GM19351 (cell line): ENCODE data around the gene BAIAP2.
"Not testable (repeated sequence)": the region's sequence is repeated elsewhere in the genome, so short reads cannot be mapped to it uniquely, and the experiment has no call there.

ENCODE experiments used
- ATAC-seq: cut with Tn5 transposase; IDR thresholded peaks from one replicate; pipeline ENCODE4 v1.9.1; 2021; ENCODE audit warnings: mild to moderate bottlenecking, moderate library complexity; ENCODE audit not compliant: unreplicated experiment

BAIAP2 gene

DNA sequence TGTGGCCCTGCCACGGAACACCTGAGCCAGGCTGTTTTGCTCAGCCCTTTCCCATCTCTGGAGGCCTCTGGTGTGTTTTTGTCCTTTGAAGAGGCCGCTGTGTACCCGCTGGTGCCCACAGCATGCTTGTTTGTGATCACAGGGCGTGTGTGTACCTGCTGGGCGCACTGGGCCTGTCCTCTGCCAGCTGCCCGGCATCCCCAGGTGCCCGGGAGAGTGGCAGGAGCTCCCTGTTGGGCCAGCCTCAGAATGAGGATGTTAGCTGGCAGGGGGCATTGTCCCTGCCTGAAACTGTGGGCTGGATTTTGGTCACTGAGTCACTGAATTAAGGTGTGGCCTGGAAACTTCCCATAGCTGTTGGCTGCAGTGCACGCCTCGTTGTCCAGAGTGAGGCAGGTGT lies 31.1 kb downstream of the BAIAP2 start:
- ATAC-seq = no peak

DNA sequence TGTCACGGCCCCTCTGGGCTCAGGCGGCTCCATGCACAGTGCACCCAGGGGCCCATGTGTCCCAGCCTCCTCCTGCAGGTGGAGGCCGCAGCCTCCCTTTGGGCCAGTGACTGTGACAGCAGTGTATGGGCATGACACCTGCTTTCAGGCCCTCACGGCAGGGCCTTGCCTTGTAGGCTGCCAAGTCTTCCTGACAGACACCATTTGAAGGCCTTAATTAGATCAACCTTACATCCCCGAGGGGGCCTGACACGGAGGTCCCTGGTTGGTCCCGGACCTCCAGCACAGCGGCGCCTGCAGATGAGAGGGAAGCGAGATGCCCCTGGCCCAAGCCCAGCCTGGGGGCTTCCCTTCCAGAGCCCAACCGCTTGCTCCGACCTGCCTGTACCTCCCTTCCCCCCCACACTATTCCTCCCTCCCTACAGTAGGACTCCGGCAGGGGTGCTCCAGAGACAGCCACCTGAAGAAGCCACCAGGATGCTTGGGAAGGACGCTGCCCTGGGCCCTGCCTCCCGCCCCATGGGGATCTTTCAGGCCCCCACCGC lies 31.9 kb downstream of the BAIAP2 start:
- ATAC-seq = no peak

DNA sequence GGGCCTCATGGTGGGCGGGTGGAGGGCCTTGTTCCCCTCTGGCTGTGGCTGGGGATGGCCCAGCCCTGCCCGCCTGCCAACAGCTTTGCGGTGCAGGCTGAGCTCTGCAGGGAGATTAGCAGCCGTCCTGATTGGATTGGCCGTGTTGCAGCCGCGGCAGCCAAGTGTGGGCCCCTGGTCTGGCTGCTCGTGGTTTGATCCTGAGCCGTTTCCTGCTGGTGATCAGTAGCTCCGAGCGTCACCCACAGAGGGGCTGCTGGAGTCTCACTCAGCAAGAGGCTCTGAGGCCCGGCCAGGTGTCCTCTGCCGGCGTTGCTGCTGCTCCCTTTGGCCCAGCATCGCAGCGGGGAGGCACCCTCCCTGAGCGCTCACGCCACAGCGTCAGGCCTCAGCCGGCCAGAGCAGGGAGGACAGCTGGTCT lies 32.5 kb downstream of the BAIAP2 start:
- no peak for ATAC-seq

DNA sequence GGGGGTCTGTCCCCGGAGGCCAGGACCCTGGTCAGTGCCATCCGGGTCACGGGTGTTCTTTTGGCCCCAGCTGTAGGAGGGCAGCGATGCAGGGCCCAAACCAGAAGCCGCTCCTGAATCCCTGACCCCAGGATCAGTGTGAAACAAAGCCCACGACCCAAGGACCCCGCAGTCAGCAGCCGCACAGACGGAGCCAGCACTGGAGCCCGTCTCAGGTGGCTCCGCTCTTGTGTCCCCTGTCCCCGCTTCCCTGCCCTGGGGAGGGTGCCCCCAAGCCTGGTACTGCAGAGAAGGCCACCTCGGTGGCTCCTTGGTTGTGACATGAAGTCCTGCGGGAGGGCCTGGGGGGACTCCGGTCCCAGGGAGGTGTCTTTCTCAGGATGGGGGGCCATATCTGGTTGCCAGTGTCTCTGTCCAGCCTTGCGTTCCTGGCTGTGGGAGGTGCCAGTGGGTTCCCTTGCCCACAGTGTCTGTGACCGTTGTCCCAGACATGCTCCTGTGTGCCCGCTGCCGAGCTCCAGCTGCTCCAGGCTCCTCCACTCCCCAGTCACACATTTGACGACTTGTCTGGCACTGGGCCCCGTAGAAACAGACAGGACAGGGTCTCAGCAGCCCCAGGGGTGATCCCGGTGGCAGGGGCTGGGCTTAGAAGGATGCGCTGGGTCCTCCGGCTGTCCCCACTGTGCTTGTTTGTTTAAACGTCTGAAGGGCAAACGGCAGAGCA lies 33.6 kb downstream of the BAIAP2 start:
- no peak for ATAC-seq

DNA sequence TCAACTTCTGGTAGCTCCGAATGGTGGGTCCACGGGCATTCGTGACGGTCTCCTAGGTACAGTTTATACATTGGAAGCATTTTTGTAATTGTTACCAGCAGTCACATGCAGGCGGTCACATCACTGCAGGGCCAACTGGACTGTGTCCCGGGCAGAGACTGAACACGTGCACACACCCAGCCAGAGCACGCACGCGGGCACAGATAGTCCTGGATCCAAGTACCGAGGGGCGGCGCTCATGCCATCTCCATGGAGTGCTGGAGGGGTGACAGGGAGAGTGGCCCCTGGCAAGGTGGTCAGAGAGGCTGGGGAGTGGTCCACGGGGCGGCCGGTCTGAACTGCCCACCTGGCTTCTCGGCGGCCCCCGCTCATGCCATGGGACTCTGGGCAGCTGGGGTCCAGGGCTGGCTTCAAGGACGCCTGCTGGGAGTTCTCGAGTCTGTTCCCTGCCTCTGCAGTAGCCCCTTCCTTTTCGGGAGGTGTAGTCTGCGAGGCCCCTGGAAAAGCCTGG lies 34.2 kb downstream of the BAIAP2 start:
- no peak for ATAC-seq

DNA sequence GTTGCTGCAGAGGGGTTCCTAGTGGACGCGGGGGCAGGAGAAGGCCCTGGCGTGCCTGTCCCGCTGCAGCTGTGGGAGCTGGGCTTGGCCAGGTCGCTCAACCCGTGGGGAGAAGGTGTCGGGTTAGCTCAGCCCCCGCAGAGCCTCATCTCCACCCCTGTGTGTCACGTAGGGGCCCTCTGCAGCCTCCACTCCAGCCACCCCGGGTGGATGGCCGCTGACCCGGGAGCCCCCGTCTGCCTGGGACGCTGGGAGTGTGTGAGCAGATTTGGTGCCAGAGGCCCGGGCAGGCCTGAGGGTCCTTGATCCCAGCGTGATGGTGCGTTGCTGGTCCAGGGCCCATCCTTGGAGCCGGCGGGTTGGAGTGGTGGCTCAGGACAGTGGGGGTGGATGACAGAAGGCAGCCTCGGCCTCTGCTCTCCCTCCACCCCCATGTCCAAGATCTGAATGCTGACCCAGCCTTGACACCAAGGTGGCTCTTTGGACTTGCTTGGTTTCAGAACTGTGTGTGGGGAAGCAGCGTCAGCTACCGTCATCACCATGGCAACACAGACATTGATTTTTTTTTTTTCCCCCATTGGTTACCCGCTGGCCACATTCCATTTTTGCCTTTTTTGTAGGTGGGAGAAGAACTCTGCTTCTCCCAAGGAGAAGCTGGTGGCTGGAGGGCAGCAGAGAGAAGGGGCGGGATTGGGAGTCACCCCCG lies 35.7 kb downstream of the BAIAP2 start:
- ATAC-seq = no peak

DNA sequence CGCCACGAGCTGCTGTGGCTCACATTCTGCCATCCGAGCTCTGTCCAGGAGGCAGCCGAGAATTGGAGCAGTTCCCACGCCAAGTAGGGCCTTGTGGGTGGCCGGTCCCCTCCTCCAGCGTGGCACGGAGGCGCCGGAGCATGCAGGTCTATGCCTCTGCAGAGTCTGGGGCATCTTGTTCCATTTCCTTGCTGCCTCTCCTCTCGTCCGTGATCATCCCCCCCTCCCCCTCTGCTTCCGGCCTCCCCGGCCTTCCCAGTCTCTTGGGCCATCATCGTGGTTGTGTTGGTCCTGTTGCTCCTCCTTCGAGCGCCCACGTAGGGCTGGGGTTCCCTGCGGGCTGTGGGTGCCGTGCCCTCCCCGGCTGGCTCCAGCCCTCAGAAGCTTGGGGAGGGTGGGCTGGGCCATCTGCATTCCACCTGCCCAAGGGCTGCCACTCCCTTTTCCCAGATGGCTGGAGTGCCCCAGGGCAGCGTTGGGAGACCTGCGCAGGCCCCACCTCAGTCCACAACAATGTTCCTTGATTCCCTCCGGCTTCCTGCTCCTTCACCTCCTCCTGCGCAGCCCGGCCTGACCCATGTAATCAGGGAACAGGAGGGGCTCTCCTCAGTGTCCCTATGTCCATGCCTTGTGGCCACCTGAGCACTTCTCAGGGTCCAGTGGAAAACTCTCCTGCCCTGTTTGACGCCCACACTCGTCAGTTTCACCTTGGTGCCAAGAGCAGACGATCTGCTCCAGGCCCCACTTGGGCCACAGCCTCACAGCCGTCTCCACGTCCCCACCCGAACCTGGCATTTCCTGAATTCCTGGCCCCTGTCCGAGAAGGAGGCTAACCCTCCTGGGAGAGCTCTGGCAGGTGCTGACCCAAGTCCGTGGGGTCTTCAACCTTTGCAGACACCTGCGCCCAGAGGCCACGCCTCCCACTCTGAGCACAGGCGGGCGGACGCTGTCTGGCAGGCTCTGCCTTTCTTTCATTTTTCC lies 37.1 kb downstream of the BAIAP2 start:
- no peak for ATAC-seq

DNA sequence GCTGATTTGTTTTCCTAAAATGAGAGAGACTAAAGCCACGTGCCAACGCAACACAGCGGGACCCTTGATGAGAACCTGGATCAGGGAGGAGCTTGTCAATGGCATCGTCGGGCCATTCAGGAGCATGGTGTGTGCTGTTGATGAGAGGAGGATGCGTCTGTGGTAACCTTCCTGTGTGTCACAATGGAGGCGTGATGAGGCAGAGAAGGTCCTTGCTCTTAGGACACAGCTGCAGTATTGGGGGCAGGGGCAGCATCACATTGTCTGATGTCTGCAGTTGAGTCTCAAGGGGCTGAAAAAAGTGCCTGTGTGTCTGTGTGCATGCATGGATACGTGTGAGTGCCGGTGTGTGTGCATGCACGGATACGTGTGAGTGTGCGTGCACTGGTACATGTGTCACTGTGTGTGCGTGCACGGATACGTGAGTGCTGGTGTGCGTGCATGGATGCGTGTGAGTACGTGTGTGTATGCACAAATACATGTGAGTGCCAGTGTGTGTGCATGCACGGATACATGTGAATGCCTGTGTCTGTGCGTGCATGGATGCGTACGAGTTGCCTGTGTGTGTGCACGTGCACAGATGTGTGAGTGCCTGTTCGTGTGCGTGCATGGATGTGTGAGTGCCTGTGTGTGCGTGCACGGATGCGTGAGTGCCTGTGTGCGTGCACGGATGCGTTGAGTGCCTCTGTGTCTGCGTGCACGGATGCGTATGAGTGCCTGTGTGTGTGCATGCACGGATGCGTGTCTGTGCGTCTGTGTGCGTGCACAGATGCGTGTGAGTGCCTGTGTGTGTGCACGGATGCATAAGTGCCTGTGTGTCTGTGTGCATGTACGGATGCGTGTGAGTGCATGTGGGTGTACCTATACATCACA lies 39.3 kb downstream of the BAIAP2 start:
- no peak for ATAC-seq

DNA sequence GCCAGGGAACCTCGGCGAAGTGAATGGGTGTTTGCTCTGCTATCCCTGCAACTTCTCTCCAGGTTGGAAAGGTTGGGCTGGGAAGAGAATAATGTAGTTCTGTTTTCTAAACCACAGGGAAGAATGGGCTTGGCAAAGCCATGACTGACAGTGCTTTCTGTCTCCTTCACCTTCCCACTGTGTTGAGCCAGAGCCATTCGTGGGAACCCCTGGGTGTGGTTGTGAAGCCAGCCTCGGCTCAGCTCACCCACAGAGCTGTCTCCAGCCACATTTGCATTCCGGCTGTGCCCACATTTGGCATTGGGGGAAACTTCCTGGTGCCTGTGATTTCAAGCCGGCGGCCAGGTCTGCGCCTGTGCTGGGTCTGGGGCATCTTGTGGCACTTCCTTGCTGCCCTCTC lies 39.9 kb downstream of the BAIAP2 start:
- ATAC-seq = no peak

DNA sequence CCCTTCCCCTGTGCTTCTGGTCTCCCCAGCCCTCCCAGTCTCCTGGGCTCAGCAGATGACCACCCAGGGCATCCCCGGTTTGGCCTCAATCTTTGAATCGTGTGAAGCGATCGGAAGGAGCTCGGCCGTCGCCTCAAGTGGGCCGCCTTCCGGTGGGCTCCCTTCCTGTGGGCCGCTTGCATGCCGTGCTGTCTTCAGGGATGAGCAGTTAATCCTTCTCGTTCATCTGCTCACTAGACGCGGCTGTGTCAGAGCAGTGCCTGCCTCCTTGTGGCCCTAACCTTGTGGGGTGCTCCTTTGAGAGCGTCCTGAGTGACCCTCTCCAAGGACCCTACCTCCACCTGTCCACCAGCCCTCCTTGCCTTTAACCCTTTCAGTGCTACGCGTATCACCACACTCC lies 40.4 kb downstream of the BAIAP2 start:
- no peak for ATAC-seq

DNA sequence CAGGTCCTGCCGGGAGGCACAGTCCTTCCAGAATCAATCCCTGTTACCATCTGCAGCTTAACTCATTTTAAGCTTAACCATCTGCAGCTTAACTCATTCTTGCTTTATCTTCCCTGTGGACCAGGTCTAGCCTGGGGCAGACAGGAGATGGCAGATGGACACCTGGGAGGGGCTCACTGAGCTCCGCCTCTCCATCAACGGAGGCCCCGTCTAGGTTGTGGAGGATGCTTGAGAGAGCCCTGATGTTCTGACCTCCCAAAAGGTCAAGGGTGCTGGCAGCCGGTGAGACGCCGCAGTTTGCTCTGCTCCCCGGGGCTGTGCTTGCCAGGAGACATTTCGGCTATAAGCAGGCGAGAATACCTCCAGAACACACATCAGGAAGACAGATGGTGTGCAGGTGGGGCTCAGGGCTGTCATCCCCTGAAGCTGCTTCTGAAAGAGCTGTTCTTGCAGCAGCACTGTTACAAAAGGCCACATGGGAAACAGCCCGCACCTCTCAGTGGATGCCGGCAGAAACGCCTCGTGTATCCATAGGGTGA lies 41.3 kb downstream of the BAIAP2 start:
- no peak for ATAC-seq

DNA sequence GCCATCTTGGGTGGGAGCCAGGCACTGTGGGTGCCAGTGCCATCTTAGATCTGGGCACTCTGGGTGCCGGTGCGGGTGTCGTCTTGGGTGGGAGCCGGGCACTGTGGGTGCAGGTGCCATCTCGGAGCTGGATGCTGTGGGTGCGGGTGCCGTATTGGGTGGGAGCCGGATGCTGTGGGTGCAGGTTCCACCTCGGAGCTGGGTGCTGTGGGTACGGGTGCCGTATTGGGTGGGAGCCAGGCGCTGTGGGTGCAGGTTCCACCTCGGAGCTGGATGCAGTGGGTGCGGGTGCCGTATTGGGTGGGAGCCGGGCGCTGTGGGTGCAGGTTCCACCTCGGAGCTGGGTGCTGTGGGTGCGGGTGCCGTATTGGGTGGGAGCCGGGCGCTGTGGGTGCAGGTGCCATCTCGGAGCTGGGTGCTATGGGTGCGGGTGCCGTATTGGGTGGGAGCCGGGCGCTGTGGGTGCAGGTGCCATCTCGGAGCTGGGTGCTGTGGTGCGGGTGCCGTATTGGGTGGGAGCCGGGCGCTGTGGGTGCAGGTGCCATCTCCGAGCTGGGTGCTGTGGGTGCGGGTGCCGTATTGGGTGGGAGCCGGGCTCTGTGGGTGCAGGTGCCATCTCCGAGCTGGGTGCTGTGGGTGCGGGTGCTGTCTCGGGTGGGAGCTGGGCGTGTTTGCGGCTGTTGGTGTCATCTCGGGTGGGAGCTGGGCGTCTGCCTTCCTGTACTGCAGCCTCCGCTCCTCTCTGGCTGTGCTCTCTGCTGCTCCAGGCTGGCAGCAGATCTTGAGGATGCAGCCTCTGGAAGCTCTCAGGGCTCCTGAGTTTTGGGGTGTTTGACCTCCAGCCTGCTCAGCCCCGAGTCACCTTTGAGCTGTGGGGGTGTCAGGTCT lies 43.3 kb downstream of the BAIAP2 start:
- ATAC-seq = not testable (repeated sequence)

DNA sequence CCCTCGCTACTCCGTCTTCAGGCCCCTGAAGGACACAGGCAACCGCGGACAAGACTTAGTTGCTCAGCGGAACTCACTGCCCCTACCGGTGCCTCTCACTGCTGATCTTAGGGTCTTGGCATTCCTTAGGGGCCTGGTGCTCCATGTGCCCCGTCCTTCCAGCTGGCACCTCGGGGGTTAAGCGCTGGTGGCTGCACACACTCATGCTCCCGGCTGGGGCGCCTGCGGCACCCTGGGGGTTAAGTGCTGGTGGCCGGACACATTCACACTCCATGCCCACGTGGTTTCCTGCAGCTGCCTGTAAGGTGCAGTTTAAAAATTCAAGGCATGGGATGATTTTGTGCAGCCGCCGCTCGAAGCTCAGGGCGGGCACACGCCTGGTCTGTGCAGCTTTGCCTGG lies 45.1 kb downstream of the BAIAP2 start:
- ATAC-seq = no peak

DNA sequence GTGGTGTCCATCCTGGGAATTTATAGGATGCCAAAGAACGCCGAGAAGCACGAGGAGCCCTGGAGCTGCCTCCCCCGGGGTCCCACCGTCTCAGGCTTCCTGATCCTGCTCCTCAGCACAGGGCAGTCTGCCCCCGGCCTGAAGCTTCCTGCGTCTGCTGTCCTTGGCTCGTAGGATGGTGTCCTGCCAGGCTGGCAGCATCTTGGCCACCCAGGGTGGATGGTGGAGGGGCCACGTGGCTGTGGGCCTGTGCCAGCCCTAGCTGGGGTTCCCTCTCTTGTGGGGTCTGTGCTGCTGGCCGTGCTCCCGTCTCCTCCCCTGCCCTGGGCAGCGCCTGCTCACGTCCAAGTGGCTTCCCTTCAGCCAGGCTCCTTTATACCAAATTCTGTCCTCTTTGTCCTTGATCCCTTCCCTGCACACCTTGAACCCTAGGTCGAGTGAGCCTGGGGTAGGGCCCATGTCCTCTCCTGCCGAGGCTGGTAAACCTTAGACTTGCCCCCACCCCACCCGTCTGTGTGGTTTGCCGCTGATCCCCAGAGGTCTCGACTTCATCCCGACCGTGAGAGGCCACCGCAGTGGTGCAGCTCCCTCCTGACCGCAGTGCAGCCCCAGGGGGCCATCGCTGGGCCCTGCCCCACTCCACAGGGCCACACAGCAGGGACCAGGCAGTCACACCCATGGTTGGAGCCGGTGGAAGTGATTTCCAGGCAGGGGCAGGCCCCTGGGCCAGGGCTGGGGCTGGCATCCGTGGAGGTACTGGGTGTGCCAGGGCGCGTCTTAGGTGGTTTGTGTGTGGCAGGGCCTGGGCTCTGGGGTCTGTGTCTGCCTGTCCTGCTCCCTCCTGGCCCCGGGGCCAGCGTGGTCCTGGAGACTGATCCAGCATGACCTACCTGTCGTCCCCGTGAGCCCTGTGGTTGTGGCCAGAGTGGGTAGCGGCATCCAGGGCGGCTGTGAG lies 46.5 kb downstream of the BAIAP2 start:
- no peak for ATAC-seq

DNA sequence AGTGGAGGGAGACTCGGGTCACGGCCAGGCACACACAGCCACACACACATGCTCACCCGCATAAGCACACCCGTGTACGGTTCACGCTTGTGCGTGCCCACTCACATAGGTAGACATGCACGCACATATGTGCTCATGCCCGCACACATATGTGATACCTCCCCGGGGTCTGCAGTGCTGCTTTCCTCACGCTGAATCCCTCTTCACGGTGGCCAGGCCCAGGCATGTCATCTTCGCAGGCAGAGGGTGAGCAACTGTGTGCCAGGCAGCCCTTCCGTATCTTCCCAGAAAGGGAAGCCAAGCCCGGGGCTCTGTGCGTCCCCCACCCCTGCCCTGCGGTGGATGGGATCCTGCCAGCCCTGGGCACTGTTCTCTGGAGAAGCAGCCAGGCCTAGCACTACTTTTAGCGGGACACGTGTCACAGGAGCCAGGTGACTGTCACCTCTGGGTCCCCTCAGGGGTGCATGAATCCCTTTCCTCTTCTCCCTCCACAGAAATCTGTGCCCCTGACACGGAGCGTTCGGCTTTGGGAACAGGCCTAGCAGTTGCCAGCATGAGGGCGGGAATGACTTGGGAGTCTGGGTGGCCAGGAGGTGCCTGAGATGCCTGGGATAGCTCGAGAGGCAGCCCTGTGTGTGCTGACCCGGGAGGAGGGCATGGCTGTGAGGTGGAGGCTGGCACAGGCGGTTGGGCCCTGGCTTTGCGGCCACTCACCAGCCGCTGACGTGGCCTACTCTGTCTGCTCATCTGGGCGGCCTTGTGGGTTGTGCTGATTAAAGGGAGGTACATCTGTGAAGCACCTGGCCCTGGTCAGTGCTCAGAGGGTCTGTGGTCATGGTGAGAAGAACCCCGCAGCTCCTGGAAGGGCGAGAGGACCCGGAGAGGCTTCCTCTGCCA lies 47.5 kb downstream of the BAIAP2 start:
- ATAC-seq = no peak

DNA sequence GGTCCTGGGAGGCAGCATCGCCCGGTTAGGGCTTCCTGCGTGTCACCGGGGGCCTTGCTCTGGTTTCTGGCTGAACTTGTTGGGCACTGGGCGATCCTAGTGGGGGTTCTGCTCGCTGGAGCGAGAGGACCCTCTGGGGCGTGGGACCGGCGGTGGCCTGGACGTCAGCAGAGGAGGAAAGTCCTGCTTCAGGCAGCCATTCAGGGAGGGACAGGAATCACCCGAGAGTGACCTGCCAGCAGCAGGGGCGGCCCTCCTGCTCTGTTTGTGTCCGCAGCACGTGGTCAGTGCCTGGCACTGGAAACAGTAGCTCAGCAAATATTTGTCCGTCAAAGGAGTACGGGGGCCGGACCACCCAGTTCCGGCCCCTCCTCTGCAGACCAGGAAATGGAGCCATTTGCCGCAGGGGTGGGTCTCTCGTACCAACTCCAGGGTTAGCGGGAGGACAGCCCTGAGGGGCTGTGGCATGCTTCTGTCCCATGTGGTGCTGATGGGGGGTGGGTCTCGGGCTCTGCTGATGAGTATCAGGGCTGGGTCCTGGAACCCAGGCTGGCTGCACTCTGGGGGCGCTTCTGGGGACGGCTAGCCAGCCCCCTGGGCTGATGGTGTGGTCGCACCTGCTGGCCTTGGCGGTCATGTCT lies 48.3 kb downstream of the BAIAP2 start:
- no peak for ATAC-seq
